ENCODE results near the gene COL4A2.

DNA sequence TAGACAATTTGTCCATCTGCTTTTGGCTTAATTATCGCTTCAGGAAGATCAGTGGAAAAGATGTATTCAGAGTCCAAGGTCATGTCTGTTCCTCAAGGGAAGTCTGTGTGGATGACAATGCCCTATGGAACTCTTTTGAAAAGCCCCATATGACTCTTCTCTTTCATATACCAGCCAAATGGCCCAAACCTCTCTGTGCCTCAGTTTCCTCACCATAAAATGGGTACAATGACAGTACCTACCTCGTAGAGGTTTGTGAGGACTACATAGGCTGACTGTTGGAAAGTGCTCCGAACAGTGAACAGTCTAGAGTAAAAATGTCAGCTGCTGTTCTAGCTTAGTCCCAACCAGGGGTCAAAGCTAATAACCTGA, 104.6 kb downstream of the COL4A2 start:
- TF ChIP-seq EP300 (IDR thresholded peaks at IDR 0.05) (no peak), POLR2AphosphoS5 (IDR thresholded peaks at IDR 0.05) (no peak), POLR2A (IDR thresholded peaks at IDR 0.05; ENCODE audit: low read depth) (no peak)
- TF ChIP-seq, protein P1, sequence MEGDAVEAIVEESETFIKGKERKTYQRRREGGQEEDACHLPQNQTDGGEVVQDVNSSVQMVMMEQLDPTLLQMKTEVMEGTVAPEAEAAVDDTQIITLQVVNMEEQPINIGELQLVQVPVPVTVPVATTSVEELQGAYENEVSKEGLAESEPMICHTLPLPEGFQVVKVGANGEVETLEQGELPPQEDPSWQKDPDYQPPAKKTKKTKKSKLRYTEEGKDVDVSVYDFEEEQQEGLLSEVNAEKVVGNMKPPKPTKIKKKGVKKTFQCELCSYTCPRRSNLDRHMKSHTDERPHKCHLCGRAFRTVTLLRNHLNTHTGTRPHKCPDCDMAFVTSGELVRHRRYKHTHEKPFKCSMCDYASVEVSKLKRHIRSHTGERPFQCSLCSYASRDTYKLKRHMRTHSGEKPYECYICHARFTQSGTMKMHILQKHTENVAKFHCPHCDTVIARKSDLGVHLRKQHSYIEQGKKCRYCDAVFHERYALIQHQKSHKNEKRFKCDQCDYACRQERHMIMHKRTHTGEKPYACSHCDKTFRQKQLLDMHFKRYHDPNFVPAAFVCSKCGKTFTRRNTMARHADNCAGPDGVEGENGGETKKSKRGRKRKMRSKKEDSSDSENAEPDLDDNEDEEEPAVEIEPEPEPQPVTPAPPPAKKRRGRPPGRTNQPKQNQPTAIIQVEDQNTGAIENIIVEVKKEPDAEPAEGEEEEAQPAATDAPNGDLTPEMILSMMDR (IDR thresholded peaks at IDR 0.05): no peak

Data from esophagus muscularis mucosa (tissue), 4 donors.